ENCODE measurements around the gene ZBED5.
A peak's percentile ranks its signal among the peaks of the same experiment; 100 is the strongest.
"Not testable (repeated sequence)": the region's sequence is repeated elsewhere in the genome, so short reads cannot be mapped to it uniquely, and the experiment has no call there.

Gene ZBED5

GRCh38 chr11:10857709-10858438, at the start of gene ZBED5:
Gene ZBED5 (minus strand): TSS chr11:10858053. CDS start chr11:10854945, 3,108 bp downstream.
- peak; percentile 97 for DNase-seq (ENCODE audit: low spot score)

GRCh38 chr11:10906521-10906920, 48.7 kb upstream of the ZBED5 start:
- no peak for DNase-seq (ENCODE audit: low spot score)

GRCh38 chr11:10902301-10903063, 44.6 kb upstream of the ZBED5 start:
- no peak for DNase-seq (ENCODE audit: low spot score)

- DNase-seq (ENCODE audit: low spot score), result no peak
Measured at GRCh38 chr11:10900681-10901415, 43.0 kb upstream of the ZBED5 start.

GRCh38 chr11:10899121-10899830, 41.4 kb upstream of the ZBED5 start:
- no peak for DNase-seq (ENCODE audit: low spot score)

- DNase-seq (ENCODE audit: low spot score), result no peak
Measured at GRCh38 chr11:10898763-10899025, 40.8 kb upstream of the ZBED5 start.

GRCh38 chr11:10898003-10898762, 40.3 kb upstream of the ZBED5 start:
- DNase-seq (ENCODE audit: low spot score), result peak; percentile 11

GRCh38 chr11:10897150-10897549, 39.3 kb upstream of the ZBED5 start:
- no peak for DNase-seq (ENCODE audit: low spot score)

GRCh38 chr11:10896493-10896892, 38.6 kb upstream of the ZBED5 start:
- no peak for DNase-seq (ENCODE audit: low spot score)

- DNase-seq (ENCODE audit: low spot score), result no peak
Measured at GRCh38 chr11:10895285-10895684, 37.4 kb upstream of the ZBED5 start.

GRCh38 chr11:10894666-10895065, 36.8 kb upstream of the ZBED5 start:
- DNase-seq (ENCODE audit: low spot score), result no peak

GRCh38 chr11:10893714-10894151, 35.9 kb upstream of the ZBED5 start:
- no peak for DNase-seq (ENCODE audit: low spot score)

GRCh38 chr11:10892250-10892649, 34.4 kb upstream of the ZBED5 start:
- no peak for DNase-seq (ENCODE audit: low spot score)

- no peak for DNase-seq (ENCODE audit: low spot score)
Measured at GRCh38 chr11:10891151-10891720, 33.4 kb upstream of the ZBED5 start.

GRCh38 chr11:10890083-10890482, 32.2 kb upstream of the ZBED5 start:
- DNase-seq (ENCODE audit: low spot score), result not testable (repeated sequence)

GRCh38 chr11:10887307-10887706, 29.5 kb upstream of the ZBED5 start:
- no peak for DNase-seq (ENCODE audit: low spot score)

- no peak for DNase-seq (ENCODE audit: low spot score)
Measured at GRCh38 chr11:10886652-10887250, 28.9 kb upstream of the ZBED5 start.

GRCh38 chr11:10885703-10886363, 28.0 kb upstream of the ZBED5 start:
- no peak for DNase-seq (ENCODE audit: low spot score)

GRCh38 chr11:10884292-10884691, 26.4 kb upstream of the ZBED5 start:
- not testable (repeated sequence) for DNase-seq (ENCODE audit: low spot score)

- no peak for DNase-seq (ENCODE audit: low spot score)
Measured at GRCh38 chr11:10881892-10882291, 24.0 kb upstream of the ZBED5 start.
